GM19328 (cell line): ENCODE results near the gene CXCL12.

ENCODE experiments used
- ATAC-seq: cut with Tn5 transposase; IDR thresholded peaks from one replicate; pipeline ENCODE4 v1.9.1; 2021; ENCODE audit warnings: mild to moderate bottlenecking, moderate library complexity; ENCODE audit not compliant: unreplicated experiment

Gene CXCL12

DNA sequence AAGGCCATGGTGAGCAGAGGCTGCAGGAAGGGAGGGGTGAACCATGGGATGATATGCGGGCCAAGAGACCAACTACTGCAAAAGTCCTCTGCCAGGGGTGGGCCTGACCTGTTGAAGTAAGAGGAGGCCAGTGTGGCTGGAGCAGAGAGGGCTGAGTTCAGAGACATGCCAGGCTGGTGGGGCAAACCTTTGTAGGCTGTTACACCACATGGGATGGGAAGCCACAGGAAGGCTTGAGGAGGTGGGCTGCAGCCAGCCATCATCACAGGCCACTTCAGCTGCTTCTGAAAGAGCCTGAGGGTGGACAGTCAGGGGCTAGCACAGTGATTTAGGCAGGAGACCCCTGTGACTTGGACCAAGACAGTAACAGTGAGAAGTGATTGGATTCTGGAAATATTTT, 20.3 kb downstream of the CXCL12 start:
- no peak for ATAC-seq

DNA sequence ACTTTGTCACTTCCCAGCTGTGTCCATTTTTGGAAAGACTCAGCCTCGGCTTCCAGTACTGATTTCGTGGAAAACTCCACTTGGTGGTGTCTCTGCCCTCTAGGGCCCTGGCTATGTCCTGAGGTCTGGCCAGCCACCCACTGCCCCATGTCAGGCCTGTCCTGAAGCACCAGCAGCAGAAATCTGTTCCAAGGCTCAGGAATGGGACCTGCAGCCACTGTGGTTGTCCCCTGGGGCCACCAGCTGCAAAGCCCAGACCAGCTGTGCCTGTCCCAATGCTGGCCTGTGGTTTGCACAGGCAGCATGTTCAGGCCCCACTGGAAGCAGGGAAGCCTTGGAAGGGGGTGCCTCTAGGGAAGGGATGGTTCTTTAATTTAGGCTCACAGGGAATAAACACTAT, 21.2 kb downstream of the CXCL12 start:
- ATAC-seq = no peak

DNA sequence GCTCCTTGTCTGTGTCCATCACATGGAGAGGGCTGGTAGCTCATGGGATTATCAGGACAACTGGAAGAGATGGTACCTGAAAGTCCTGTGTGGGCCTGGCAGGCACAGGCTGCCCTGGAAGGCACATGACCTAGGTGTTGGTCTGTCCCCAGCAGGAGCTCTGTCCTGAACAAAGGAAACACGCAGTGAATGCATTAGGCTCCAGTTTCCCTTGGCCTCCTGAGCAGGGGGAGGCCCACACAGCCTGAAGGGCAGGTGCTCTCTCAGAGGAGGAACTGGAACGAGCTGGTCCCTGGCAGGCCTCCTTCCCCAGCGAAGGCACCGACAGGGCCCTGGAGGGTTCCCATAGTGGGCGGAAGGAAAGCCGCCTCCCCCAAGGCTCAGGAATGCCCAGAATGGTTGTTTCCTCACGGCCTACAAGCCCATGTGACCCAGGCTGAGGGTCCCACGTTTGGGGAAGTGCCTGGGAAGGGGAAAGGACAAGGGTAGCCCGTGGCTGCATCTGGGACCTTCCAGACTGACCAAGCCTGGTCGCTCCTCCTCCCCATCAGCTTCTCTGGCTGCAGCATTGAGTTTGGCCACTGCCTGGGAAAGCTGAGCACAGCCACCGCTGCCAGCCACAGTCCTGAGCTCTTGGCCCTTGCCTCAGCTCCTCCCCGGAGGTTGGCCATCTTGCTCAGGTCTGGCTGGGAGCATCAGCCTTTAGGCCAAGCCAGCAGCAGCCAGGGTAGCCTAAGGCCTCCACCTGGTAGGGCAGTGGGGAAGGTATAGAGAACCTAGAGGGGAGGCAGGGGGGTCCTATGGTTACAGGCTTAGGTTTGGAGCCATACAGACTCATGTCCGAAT, 21.8 kb downstream of the CXCL12 start:
- no peak for ATAC-seq

DNA sequence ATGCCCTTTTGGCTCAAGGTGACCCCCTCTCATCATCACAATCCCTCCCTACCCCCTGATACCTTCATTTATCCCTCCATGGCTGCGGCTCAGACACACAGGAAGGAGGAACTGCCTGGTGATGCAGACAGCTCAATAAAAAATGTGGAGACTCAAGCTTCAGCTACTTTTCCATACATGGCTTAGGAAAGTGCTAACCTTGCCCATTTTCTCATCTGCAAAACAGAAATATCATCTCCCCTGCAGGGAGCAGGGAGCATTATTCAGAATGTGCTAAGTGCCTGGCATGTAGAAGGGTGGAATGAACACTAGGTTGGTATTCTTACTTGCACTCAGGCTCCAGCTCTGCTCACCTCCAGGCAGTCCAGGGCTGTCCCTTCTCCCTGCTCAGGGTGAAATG, 23.8 kb downstream of the CXCL12 start:
- no peak for ATAC-seq

DNA sequence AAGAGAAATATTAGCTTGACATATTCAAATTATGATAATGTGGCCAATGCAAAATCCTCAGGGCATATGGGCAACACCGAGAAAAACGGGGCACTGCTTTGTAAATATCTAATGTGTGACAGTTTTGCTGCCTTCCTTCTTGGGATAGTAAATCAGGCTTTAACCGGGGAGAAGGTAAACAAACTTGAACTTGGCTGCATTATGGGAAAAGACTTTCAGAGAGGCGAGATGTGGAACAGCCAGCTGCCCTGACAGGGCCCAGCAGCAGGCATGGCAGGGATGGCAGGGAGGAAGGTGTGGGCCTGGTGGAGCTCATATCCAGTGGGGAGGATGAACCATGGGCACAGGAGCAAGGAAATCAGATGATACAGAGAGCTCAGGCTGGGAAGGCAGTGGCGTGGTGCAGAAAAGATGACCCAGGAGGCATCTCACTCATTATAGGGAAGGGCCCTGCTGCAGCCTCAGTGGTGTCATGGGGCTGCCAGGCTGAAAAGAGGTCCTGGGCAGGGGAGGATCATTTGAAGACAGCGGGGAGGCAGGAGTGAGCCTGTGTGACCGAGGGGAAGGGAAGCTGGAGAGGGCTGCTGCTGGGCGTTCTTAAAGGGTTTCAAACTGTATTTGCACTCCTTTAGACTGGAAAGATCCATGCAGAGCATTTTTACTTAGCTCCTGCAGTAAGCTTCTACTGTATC, 26.7 kb downstream of the CXCL12 start:
- ATAC-seq = no peak

DNA sequence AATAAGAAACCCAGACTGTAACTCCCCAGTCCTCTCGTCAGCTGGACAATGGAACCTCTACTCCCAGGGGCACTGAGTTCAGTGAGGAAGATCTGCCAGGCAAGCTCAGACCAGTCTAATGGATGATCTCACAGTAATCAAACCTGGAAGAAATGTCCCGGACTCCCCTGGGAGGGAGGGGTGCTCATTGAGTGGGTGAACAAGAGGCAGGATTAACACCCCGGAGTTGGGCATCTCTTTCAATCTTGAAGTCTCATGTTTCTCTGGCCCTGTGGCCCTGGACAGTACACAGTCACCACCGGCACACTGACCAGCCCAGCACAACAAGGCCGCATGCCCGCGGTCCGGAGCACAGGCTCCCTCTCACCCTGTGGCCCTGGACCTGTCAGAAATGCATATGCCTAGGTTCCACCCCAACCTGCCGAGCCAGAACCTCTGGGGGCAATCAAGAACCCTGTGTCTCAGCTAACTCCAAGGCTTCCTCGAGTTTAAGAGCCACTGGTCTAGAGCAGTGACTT, 27.8 kb downstream of the CXCL12 start:
- ATAC-seq = no peak

DNA sequence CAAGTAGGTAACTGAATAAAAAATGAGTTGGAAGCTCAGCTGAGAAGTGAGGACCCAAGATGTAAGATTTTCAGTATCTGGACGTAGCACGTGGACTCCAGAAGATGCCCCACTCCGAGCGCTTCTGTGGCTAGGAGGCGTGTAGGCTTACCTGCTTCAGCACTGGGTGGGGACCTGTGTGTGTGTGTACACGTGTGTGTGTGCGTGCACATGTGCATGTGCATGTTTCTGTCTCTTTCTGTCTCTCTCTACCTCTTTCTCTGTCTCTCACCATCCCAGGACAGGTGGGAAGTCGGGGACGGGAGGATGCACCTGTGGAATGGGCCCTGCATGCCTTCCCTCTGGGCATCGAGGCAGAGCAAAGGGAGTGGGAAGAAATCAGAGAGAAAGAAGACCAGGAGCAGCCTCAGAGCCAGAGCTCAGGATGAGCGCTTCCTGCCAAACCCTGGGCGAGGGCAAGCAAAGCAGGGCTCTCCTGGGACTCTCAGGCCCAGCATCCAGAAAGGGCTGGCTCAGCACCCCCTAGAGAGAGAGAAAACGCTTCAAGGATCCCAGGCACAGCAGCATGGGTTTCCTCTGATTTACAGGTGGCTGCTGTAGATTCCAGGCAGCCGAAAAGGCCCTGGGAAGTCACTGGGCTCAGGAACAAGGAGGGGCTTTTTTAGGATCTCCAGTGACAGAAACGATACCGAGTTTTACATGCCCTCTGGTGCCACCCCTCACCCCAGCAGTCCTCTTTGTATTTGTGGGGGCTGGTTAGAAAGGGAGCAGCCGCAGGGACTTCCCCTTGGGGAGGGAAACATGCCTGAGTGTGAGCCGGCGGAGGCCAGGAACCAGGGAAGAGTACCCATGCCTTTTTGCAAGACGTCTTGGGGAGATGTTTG, 28.5 kb downstream of the CXCL12 start:
- no peak for ATAC-seq

DNA sequence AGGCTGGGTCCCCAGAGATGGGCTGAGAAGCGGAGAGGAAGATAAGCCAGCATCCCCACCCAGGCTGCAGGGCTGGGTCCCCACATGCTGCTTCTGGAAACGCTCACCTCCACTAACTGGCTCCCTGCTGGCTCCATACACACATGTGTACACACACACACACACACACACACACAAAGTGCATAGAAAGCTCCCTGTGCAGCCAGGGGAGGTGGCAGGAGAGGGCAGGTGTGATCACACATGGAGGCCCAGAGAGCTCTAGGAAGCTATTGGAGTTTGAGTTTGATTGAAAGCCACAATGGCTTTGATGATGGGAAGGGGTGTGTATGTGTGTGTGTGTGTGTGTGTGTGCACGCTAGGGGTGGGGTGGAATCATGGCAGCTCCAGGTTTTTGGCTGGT, 29.3 kb downstream of the CXCL12 start:
- ATAC-seq = no peak

DNA sequence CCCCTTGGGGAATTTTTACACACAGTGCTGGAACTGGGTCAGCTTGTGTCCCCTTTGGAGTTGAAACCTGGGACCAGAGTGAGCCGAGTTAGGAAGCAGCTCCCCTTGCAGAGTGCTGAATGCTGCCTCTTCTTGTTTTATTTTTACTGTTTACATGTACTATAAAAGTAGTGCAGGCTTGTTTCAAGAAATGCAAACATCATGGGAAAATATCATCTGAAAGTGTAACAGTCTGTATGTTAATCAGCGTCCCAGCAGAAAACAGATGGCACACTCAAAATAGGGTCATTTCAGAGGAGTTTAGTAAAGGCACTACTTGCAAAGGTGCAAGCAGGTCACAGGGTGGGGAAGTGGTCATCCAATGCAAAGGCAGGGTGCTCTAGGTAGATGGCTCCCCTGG, 30.1 kb downstream of the CXCL12 start:
- ATAC-seq = no peak

DNA sequence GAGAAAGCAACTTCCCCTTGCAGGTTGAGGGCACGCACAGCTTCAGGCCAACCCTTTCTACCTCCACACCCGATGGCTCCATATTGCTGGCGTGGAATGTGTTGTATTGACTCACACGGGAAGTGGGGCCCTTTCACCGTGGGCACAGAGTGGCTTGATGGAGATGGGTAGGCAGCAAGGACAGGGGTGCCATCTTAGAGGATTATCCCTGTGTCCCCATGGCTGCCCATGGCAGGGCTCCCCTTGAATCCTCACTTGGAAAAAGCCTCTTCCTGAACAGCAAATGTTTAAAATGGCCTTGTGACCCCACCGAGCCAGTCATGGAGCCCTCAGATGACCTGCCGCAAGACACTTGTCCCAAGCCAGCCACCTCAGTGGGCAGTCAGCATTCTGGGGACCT, 31.2 kb downstream of the CXCL12 start:
- ATAC-seq = no peak

DNA sequence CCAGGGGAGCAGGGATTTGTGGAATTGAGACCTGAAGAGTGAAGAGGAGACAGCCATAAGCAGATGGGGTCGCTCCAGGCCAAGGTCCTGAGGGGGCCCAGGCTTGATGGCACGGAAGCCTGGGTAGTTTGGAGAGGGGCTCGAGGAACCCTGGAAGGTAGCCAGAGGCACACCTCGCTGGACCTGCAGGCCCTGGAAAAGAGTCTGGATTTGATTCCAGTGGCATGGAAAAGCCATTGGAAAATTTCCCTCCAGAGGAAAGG, 31.8 kb downstream of the CXCL12 start:
- ATAC-seq = no peak

DNA sequence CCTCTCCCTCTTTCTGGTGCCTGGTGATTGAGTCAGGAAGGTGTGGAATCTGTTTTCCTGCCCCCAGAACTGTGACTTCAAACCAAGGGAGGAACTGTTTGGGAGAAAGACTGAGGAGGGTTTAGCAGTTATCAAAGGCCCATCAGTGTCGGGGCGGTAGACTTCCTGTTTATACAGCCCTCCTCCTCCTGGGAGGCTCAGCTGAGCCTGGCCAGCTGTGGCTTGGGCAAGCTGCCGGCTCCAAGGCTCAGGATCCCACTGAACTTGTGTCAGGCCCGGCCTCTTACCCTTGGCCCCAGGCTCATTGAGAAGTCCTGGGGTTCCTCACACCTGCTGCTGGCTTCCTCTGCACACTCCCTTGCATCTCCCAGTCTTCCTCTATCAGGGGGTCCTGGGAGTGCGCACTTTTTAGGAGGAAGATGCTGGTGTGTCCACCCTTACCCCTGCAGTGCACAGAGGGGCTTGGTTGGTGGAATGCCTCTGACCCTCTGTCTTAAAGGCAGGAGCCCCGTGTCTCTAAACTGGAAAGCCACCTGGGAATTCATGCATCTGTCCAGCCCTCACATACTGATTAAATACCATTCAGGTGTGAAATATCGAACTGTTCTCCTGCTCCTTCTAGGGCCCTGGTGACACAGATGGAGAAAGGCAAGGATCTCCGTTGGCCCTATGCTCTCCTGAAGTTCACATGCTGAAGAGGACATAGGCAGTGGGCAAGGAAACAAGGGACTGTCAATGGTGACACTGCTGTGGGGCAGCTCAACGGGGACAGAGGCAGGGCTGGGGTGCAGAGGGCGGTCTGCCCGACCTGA, 32.4 kb downstream of the CXCL12 start:
- ATAC-seq = no peak

DNA sequence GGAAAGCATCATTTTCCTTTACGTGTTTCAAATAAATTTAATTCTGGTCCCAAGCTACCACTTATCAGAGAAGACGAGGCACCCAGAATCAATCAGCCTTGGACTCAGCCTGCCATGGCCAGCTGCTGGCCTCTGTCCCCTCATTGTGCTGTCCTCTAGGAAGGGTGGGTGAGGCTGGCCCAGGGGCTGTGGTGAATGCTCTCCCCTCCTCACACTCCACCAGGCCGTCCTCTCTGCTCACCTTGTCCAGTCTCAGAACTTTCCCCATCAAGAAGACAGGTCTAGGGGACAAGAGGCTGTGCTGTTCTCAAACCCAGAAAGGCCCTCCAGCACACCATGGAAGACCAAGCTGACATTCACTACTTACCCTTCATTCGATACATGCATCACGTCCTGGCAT, 36.4 kb downstream of the CXCL12 start:
- ATAC-seq = no peak

DNA sequence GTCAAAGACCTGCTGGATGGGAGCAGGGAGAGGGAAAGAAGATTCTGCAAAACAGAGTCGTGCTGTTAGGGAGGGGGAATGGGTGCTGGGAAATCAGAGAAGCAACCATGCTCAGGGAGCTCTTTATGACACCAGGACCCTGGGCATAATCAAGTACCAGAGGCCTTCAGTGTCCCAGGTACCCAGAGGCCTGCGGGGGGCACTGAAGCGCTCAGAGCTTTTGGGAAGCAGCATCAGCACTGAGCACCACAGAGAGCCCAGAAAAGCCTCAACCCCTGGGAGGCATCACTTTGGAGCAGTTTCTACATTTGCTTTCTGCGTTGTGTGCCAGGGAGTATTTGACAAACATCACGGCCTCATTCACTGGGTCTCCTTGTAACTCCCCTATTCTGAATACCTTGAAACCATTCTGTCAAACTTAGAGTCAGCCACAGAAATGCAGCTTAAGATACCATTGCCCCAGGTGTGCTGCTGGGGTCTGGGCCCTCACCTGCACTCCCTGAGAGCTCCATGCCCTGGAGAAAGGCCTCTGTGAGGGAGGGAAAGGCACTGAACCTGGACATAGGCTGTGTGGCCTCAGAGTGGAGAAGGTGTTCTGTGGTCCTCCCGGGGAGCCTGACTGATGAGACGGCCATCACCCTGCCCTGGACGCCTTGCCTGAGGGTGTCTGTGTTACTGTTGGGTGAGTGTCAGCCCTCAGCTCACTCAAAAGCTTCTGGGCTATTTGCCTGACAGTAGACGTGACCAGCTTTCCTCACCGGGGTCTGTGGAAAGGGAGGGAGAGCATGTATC, 37.1 kb downstream of the CXCL12 start:
- no peak for ATAC-seq

DNA sequence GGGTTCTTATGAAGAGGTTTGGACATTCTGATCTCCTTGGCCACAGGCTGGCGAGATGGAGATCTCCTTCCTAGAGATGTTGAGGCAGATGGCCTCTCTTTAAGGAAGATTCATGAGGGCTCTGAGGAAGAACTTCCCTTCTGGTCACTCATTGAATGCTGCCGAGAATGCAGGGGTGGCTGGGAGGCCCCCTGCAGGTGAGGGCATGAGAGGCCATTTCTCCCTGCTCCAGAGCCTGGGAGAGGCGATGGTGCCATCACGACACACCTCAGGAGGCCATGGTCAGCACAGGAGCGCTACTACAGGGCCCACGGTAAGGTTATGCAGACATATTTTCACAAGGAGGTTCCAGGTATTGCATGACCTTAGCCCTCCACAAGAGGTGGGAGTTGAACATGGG, 40.2 kb downstream of the CXCL12 start:
- no peak for ATAC-seq

DNA sequence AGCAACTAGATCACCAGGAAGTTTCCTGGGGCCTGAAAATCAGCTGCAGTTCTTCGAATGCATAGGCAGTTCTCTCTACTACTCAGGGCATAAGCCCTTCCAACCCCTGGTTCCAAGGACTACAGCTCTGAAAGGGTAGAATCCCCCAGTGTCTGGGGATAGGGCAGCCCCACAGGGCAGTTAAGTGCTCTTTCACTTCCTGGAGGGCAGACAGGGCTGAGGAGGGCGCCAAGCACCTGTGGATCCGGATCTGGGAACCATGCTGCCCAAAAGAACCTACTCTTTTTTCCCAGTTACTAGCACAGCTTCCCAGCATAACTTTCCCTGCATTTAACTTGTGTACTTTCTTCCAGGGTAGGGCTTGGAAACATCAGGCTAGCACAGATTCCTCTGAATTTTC, 41.1 kb downstream of the CXCL12 start:
- no peak for ATAC-seq

DNA sequence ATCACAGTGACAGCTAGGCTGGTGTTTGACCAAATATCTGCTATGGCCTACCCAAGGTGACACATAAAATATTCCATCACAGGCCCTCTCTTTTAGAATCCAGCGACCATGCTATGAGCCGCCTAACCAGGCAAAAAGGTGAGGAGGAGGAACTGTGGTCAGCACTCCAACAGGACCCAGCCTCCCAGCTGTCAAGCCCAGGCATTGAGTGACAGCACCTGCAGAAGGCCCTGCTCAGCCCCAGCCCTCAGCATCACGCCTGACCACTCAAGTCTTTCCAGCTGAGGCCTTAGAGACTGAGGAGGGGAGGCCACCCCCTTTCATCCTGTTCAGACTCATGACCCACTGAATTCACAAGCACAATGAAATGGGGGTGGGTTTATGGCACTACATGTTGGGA, 43.0 kb downstream of the CXCL12 start:
- ATAC-seq = no peak

DNA sequence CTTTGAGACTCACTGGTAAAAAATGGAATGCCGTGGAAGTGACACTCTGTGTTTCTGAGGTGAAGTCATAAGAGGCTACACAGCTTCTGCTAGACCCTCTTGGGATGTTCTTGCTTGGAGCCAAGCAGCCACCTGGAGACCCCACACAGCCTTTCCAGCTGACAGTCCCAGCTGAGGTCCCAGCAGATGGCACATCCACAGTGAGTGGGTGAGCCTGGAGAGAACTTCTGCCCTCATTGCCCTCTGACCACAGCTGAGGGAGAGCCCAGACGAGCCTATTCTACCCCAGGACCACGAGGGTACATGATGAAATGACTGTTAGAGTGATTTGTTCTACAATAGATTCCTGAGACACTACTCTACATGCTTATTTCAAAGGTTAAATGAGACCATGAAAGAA, 44.3 kb downstream of the CXCL12 start:
- ATAC-seq = no peak

DNA sequence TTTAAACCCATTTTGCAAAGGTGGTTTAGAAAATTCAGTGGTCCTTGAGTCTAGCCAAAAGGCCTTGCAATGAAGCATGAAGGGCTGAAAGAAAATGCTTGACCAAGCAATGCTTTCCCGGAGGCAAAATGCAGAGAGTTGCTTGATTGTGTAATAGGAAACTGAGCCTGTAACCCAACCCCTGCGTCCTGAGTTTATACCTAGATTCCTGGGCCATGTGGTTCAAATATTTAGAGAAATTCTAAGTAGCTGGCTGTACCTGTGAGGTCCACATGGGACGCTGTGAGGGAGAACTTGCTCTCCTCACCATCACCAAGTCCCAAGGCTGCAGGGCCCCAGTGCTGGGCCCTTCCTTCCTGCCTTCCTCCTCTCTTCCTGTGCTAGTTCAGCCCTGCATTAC, 45.7 kb downstream of the CXCL12 start:
- ATAC-seq = no peak

DNA sequence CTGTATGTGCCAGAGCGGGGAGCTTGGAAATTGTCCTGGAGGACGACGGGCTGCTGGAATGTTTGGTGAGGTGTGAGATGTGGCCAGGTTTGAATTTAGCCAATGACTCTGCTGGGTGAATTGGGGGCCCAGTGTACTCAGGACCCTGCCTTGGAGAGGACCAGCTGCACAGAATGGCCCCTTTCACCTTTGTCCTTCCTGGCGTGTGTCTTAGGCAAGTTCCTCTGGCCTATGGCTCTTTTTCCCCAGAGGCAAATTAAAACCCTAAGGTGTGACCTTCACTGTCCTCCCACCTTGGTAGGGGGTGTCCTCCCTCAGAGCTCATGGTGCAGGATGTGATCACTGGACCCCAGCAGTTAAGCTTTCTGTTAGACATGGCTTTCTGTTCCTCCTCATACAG, 47.8 kb downstream of the CXCL12 start:
- ATAC-seq = no peak
